Tibial artery (tissue), 4 donors: ENCODE measurements around the gene TTYH1.

Source experiments
- DNase-seq, 2 donors: peaks; one replicate each; pipeline ENCODE4 v3.0.0-alpha.2; 2019
- H3K27ac ChIP-seq, 2 donors: fragments of 200-600 bp; sonication (generic) in 1 of 2; 1 replicate in 1 of 2; 2 replicates in 1 of 2; pipeline ENCODE4 v1.5.1; 2018 to 2019; ENCODE audit warnings: mild to moderate bottlenecking in 1 of 2
- H3K27me3 ChIP-seq, 2 donors: fragments of 200-600 bp; sonication (generic) in 1 of 2; one replicate each; pipeline versions ENCODE4 v1.5.1 to v1.6.0; 2016 to 2019
- H3K36me3 ChIP-seq, 3 donors: fragments of 200-600 bp; sonication (generic) in 2 of 3; one replicate each; pipeline ENCODE4 v1.5.1; 2016 to 2019; ENCODE audit warnings: mild to moderate bottlenecking in 2 of 3
- H3K4me1 ChIP-seq, 4 donors: fragments of 200-600 bp; sonication (generic) in 2 of 4; 1 replicate in 3 of 4; 2 replicates in 1 of 4; pipeline ENCODE4 v1.5.1; 2016 to 2019
- H3K4me3 ChIP-seq, 2 donors: fragments of 200-600 bp; sonication (generic) in 1 of 2; 1 replicate in 1 of 2; 2 replicates in 1 of 2; pipeline ENCODE4 v1.5.1; 2018 to 2019; ENCODE audit warnings: mild to moderate bottlenecking in 2 of 2
- H3K9me3 ChIP-seq, 3 donors: fragments of 200-600 bp; sonication (generic) in 1 of 3; one replicate each; pipeline ENCODE4 v1.5.1; 2016 to 2019
- CTCF ChIP-seq, 2 experiments: fragments of 200-600 bp in 1 of 2; fragments of 450-650 bp in 1 of 2; IDR thresholded peaks; one replicate each; pipeline ENCODE4 v1.5.1; 2017 to 2019; ENCODE audit warnings: antibody characterized with exemption in 2 of 2, mild to moderate bottlenecking in 1 of 2, moderate library complexity in 1 of 2
- intact Hi-C: fragments of 100-400 bp; cut with DNase I; formaldehyde crosslinking; loops from one replicate; pipeline ENCODE4 v1.15.0; 2023; ENCODE audit warnings: low total_unique reads

TTYH1 gene

DNA sequence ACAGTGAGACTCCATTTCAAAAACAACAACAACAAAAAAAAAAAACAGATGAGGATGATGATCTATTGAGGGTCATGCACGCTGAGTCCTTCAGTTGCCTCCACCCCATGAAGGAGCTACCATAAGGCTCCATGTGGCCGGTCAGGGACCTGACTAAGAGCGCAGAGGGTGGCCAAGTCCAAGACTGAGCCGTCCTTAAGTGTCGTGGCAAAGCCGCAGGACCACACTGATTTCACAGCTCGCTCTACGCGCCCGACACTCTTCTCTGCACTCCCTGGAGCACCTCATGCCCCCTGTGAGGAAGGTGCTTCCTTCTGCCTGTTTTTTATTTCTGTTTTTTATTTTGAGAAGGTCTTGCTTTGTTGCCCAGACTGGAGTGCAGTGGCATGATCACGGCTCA is 12.3 kb downstream of the TTYH1 start:
- Histone ChIP-seq H3K4me1 (peaks cover 0 to 16% (median 11%) of the 10 kb centered on the region in 4 donors), H3K27ac (no peak overlapping the region), H3K36me3 (no peaks in the 10 kb centered on the region), H3K27me3 (peaks cover 15 to 63% of the 10 kb centered on the region in 2 donors), H3K4me3 (no peak overlapping the region), H3K9me3 (no peaks in the 10 kb centered on the region)
- no peak for DNase-seq
- TF ChIP-seq CTCF (IDR thresholded peaks at IDR 0.05), result no peak
- intact Hi-C loops, result no loop called here

DNA sequence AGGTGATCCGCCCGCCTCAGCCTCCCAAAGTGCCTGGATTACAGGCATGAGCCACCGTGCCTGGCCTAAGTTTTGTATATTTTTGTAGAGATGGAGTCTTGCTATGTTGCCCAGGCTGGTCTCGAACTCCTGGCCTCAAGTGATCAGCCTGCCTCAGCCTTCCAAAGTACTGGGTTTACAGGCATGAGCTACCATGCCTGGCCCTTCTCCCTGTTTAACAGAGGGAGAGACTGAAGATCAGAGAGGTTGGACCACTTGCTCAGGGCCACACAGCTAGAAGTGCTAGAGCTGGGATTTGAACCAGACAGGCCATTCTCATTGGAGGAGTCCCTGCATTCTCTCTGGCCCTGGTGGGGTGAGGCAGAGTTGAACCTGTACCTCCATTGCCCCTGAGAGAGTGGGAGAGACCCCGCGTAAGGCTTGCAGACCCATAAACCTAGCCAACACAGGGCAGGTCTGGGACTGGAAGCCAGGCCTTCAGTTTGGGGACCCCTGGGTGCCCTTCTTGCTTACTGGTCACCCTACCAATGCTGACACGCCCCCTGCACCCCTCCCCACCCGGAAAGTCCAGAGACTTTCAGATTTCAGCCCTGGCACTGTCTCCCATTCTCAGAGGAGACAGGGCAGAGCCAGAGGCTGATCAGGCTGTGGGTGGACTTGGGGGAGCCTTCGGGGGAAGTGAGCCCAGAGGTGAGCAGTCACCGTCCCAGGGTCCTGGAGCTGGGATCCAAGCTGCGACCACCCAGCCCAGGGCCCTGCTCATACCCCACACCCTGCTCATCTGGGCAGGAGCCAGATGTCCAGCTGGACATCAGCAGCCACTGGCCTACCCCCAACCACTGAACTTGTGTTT is 13.3 kb downstream of the TTYH1 start:
- Histone ChIP-seq H3K27me3 (peaks cover 15 to 61% of the 10 kb centered on the region in 2 donors), H3K27ac (no peak overlapping the region)
- TF ChIP-seq CTCF (IDR thresholded peaks at IDR 0.05), result no peak

DNA sequence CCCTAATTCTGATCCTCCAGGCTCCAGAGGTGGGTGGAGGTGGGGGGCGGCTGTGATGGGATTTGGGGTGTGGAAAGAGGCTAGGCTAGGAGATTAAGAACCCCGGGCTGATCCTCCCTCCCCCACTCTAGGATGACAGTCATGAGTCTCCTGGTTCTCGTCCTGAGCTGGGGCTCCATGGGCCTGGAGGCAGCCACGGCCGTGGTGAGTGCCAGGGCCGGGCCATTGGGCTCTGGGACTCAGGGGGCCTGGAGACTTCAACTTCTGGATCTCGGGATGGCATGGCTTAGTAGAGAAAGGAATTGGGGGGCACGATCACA is 13.9 kb downstream of the TTYH1 start:
- peaks cover 15 to 57% of the 10 kb centered on the region in 2 donors for H3K27me3 ChIP-seq
- H3K9me3 ChIP-seq, result no peaks in the 10 kb centered on the region
- no peak overlapping the region for H3K4me3 ChIP-seq
- DNase-seq, result no peak
- no peak for TF ChIP-seq CTCF (IDR thresholded peaks at IDR 0.05)
- no peaks in the 10 kb centered on the region for H3K36me3 ChIP-seq
- intact Hi-C loops, result no loop called here
- no peak overlapping the region for H3K27ac ChIP-seq
- peaks cover 0 to 19% (median 11%) of the 10 kb centered on the region in 4 donors for H3K4me1 ChIP-seq

More for the DNA sequence above, 13.3 kb downstream of the TTYH1 start:
- intact Hi-C loops, result no loop called here
- peaks cover 0 to 16% (median 11%) of the 10 kb centered on the region in 4 donors for H3K4me1 ChIP-seq
- H3K4me3 ChIP-seq, result no peak overlapping the region
- no peaks in the 10 kb centered on the region for H3K36me3 ChIP-seq
- no peaks in the 10 kb centered on the region for H3K9me3 ChIP-seq
- no peak for DNase-seq

- no peak for TF ChIP-seq CTCF (IDR thresholded peaks at IDR 0.05)
- no peak overlapping the region for H3K27ac ChIP-seq
- intact Hi-C loops, result no loop called here
Observed at GRCh38 chr19:54429545-54430227, 14.4 kb downstream of the TTYH1 start.

GRCh38 chr19:54430306-54431254 is 15.3 kb downstream of the TTYH1 start:
- Histone ChIP-seq H3K27ac (no peak overlapping the region), H3K4me3 (no peak overlapping the region), H3K4me1 (peaks cover 0 to 33% (median 14%) of the 10 kb centered on the region in 4 donors), H3K27me3 (peaks cover 15 to 52% of the 10 kb centered on the region in 2 donors), H3K9me3 (no peaks in the 10 kb centered on the region), H3K36me3 (no peaks in the 10 kb centered on the region)
- no peak for DNase-seq
- no peak for TF ChIP-seq CTCF (IDR thresholded peaks at IDR 0.05)
- intact Hi-C loops, result no loop called here

More at GRCh38 chr19:54429545-54430227, 14.4 kb downstream of the TTYH1 start:
- H3K27me3 ChIP-seq, result peaks cover 15 to 55% of the 10 kb centered on the region in 2 donors
- H3K36me3 ChIP-seq, result no peaks in the 10 kb centered on the region
- no peak for DNase-seq
- H3K9me3 ChIP-seq, result no peaks in the 10 kb centered on the region
- H3K4me3 ChIP-seq, result no peak overlapping the region
- peaks cover 0 to 24% (median 11%) of the 10 kb centered on the region in 4 donors for H3K4me1 ChIP-seq
